HUES6 (cell line): ENCODE data around the gene PLAU.
"Not testable (repeated sequence)": the region's sequence is repeated elsewhere in the genome, so short reads cannot be mapped to it uniquely, and the experiment has no call there.

Experiments
- H3K27ac ChIP-seq: 2 replicates; pipeline ENCODE4 v1.7.0; 2013; ENCODE audit warnings: low read depth, mild to moderate bottlenecking, low read length, inconsistent platforms
- H3K27me3 ChIP-seq: 2 replicates; pipeline ENCODE4 v1.6.1; 2013; ENCODE audit warnings: low read length; ENCODE audit not compliant: control insufficient read depth, insufficient read depth
- H3K36me3 ChIP-seq: 2 replicates; pipeline ENCODE4 v1.6.1; 2013; ENCODE audit warnings: low read length; ENCODE audit not compliant: control insufficient read depth, insufficient read depth
- H3K4me1 ChIP-seq: 2 replicates; pipeline ENCODE4 v1.6.1; 2013; ENCODE audit warnings: low read length; ENCODE audit not compliant: control insufficient read depth, insufficient read depth
- H3K4me3 ChIP-seq: 2 replicates; pipeline ENCODE4 v1.5.1; 2013; ENCODE audit warnings: low read depth, low read length
- H3K9ac ChIP-seq: one replicate; pipeline ENCODE4 v1.6.1; 2013; ENCODE audit warnings: mild to moderate bottlenecking, low read length
- H3K9me3 ChIP-seq: 2 replicates; pipeline ENCODE4 v1.6.1; 2013; ENCODE audit warnings: low read depth, low read length; ENCODE audit not compliant: control insufficient read depth, insufficient read depth

PLAU gene

DNA sequence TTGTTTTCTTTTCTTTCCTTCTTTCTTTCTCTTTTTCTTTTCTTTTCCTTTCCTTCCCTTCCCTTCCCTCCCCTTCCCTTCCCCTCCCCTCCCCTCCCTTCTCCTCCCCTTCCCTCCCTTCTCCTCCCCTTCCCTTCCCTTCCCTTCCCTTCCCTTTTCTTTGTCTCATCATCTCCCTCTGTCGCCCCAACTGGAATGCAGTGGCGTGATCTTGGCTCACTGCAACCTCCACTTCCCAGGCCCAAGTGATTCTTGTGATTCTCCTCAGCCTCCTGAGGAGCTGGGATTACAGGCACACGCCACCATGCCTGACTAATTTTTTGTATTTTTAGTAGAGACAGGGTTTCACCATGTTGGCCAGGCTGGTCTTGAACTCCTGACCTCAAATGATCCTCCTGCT is 21.5 kb upstream of the PLAU start:
- H3K27me3 ChIP-seq, H3K27ac ChIP-seq, H3K36me3 ChIP-seq, H3K9me3 ChIP-seq, H3K9ac ChIP-seq, H3K4me3 ChIP-seq: not testable (repeated sequence)
- peaks cover 33% of the 10 kb centered on the region for H3K4me1 ChIP-seq

DNA sequence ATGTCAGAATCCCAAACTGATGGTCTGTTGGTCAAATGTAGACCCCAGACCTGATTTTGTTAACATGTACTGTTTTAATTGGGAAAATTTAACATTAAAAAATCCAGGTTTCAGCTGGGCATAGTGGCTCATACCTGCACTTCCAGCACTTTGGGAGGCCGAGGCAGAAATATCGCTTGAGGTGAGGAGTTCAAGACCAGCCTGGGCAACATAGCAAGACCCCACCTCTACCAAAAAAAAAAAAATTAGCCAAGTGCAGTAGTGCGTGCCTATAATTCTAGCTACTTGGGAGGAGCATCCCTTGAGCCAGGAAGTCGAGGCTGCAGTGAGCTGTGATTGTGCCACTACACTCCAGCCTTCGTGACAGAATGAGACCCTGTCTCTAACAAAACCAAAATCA is 20.7 kb upstream of the PLAU start:
- Histone ChIP-seq H3K27ac (no peak overlapping the region), H3K4me1 (peaks cover 33% of the 10 kb centered on the region), H3K27me3 (no peaks in the 10 kb centered on the region), H3K4me3 (no peak overlapping the region), H3K36me3 (no peaks in the 10 kb centered on the region), H3K9ac (no peak overlapping the region), H3K9me3 (no peaks in the 10 kb centered on the region)

DNA sequence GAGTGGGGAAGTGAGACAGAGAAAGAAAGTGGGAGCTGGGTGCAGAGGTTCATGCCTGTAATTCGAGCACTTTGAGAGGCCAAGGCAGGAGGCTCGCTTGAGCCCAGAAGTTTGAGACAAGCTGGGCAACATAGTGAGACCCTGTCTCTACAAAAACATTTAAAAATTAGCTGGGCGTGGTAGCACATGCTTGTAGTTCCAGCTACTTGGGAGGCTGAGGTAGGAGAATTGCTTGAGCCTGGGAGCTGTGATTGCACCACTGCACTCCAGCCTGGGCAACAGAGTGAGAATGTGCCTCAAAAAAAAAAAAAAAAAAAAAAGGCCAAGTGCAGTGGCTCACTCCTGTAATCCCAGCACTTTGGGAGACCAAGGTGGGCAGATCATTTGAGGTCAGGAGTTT is 20.1 kb upstream of the PLAU start:
- not testable (repeated sequence) for H3K36me3 ChIP-seq, H3K27ac ChIP-seq, H3K9ac ChIP-seq, H3K9me3 ChIP-seq, H3K4me3 ChIP-seq, H3K27me3 ChIP-seq
- H3K4me1 ChIP-seq: peaks cover 33% of the 10 kb centered on the region

DNA sequence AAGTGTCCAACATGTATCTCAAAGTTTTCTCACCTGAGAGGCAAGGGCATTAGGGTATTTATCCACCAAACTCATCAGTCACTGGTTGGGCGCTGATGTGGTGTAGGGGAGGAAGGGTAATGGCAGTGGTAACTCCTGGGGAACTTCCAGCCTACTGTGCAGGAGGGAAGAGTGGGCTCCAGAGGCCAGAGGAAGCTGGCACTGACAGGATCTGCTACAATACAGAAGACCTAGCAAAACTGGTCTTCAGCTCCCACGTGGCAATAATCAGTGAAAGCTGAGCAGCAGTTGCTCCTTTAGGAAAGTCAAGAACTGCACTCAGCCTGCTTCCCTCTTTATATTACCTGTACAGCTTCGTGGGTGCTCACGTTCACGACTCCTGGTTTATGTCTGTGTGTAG is 19.4 kb upstream of the PLAU start:
- Histone ChIP-seq H3K4me1 (peaks cover 28% of the 10 kb centered on the region), H3K27ac (no peak overlapping the region), H3K9me3 (no peaks in the 10 kb centered on the region), H3K4me3 (no peak overlapping the region), H3K9ac (no peak overlapping the region), H3K36me3 (no peaks in the 10 kb centered on the region), H3K27me3 (no peaks in the 10 kb centered on the region)

DNA sequence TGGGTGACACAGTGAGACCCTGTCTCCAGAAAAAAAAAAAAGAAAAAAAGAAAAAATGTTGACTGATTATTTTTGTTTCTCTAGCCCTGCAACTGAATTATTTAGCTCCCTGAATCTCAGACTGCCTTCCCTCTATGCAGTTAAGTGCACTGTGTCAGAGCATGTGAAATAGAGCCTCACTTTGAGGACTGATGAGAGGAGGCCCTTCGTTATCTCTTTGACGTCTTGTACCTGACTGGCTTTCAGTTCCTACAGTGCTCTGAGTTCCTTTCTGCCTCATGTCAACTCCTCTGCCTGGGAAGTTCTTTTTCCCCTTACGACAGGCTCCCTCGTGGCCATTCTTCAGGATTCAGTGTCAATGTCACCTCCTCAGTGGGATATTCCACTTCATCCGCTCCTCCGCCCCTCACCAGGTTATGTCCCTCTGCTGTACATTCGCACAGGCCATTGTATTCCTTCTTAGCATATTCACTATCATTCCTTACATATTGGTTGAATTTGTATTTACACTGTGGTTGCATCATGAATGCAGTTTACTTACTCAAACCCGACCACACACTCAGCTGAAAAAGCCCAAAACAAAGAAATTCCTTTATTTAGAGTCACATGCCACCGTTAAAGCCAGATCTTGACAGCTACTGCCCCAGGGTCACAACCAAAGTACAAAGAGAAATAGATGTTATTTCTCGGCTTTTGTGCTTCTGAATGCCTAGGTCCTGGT is 18.5 kb upstream of the PLAU start:
- Histone ChIP-seq H3K4me3 (no peak overlapping the region), H3K36me3 (no peaks in the 10 kb centered on the region), H3K27ac (no peak overlapping the region), H3K4me1 (peaks cover 19% of the 10 kb centered on the region), H3K27me3 (no peaks in the 10 kb centered on the region), H3K9me3 (no peaks in the 10 kb centered on the region), H3K9ac (no peak overlapping the region)

DNA sequence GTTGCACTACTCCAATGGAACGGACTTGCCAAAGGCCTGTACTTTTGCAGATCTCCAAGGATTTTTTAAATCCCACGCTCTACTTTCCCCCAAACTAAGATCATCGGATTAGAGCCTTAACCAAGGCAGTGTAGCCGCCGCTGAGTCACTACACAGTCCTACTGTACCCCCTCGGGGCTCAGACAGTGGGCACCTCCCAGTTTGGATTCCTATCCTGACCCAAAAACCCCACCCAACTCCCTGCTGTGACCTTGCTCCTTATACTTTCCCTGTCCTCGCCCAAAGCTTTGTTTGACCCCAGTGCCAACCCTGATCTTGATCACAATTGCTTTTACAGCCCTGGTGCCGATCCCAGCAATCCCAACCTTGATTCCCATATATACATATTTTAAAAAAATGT is 17.5 kb upstream of the PLAU start:
- Histone ChIP-seq H3K27ac (no peak overlapping the region), H3K9me3 (no peaks in the 10 kb centered on the region), H3K27me3 (no peaks in the 10 kb centered on the region), H3K4me1 (peaks cover 13% of the 10 kb centered on the region), H3K4me3 (no peak overlapping the region), H3K9ac (no peak overlapping the region), H3K36me3 (no peaks in the 10 kb centered on the region)

DNA sequence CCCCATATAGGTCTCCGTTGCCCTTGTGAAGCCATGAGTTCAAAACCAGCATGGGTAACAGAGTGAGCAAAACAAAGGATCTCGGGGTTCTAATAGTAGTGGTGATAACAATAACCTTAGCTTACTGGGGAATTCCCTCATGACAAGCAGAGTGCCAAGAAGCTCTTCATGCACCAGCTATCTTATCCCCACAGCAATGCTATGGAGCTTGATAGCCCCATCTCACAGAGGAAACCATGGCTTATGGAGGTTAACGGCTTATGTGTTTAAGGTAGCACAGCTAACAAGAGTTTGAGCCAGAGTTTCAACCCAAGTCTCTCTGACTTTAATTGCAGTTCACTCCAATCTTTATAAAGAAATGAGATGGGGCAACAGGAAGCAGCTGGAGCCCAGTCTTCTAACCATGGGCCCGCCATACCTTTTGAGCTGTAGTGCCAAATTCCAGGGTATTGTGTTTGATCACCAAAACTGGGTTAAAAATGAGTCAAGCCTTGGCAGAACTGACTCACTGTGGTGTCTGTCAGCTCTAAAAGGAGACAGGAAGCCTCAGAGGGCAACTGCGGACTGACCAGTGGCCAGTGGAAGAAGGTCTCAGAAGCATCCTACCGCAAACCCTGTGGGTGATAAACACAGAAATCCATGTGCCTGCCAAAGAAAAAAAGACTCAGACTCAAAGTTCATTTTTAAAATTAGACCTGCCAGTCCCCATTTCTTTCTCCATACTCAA is 16.5 kb upstream of the PLAU start:
- Histone ChIP-seq H3K27me3 (no peaks in the 10 kb centered on the region), H3K27ac (no peak overlapping the region), H3K9ac (no peak overlapping the region), H3K36me3 (no peaks in the 10 kb centered on the region), H3K4me1 (peaks cover 11% of the 10 kb centered on the region; the same call in 1 of the 2 replicates), H3K9me3 (no peaks in the 10 kb centered on the region), H3K4me3 (no peak overlapping the region)

DNA sequence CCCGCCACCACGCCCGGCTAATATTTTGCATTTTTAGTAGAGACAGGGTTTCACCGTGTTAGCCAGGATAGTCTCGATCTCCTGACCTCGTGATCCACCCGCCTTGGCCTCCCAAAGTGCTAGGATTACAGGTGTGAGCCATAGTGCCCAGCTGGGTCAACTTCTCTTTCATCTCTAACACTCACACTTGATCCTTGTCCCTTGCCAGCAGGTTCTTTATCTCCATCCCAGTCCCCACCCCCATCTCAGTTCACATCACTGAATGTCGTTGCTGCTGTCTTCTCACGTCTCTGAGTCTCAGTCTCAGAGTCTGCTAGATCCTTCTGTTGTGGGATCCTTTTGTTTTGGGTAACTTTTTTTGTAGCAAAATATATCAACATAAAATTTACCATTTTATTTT is 15.6 kb upstream of the PLAU start:
- H3K27ac ChIP-seq, H3K9me3 ChIP-seq, H3K9ac ChIP-seq, H3K36me3 ChIP-seq, H3K27me3 ChIP-seq, H3K4me3 ChIP-seq: not testable (repeated sequence)
- peaks cover 12% of the 10 kb centered on the region; the same call in 1 of the 2 replicates for H3K4me1 ChIP-seq

DNA sequence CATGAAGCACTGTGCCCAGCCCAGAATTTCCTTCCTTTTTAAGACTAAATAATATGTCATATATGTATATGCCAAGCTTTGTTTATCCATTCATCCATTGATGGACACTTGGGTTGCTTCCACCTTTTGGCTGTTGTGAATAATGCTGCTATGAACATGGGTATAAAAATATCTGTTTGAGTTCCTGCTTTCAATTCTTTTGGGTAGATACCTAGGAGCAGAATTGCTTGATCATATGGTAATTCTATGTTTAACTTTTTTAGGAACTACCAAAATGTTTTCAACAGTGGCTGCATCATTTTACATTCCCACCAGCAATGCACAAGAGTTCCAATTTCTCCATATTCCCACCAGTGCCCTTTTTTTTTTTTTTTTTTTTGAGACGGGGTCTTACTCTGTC is 13.2 kb upstream of the PLAU start:
- Histone ChIP-seq H3K9me3 (no peaks in the 10 kb centered on the region), H3K27ac (no peak overlapping the region), H3K36me3 (no peaks in the 10 kb centered on the region), H3K9ac (no peak overlapping the region), H3K4me3 (no peak overlapping the region), H3K4me1 (peaks cover 7% of the 10 kb centered on the region; the same call in 1 of the 2 replicates), H3K27me3 (no peaks in the 10 kb centered on the region)

DNA sequence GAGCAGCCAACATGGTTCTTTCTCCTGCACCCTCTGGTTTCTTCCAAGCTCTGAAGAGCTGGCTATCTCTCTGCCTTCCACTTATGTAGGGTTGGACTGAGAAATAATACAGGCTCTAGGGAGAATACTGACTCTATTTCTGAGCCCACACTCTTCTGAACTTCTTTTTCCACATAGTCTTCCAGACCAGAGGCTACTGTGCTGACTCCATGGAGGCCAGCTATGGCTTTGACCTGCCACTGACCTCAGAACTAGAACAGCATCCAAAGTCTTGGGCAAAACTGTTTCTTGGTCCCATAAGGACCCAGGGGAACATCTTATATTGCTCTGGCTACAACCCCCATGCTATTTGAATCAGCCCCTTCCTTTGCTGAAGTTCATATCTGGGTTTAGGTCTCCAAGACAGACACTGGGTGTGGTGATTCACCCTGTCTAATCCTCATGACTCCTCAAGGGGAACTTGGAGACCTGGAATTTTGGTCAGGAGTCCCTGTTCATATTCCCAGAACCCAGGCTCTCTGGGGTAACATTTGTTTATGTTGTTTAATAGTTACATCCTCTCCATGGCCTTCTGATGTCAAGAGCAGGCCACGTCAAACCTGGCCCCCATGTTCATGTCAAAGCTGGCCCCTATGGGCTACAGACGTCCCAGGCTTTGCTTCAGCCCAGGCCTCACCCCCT is 12.1 kb upstream of the PLAU start:
- H3K36me3 ChIP-seq: no peaks in the 10 kb centered on the region
- no peak overlapping the region for H3K9ac ChIP-seq
- no peaks in the 10 kb centered on the region for H3K27me3 ChIP-seq
- no peak overlapping the region for H3K27ac ChIP-seq
- H3K4me3 ChIP-seq: no peak overlapping the region
- H3K9me3 ChIP-seq: no peaks in the 10 kb centered on the region
- H3K4me1 ChIP-seq: peaks cover 7% of the 10 kb centered on the region; the same call in 1 of the 2 replicates

DNA sequence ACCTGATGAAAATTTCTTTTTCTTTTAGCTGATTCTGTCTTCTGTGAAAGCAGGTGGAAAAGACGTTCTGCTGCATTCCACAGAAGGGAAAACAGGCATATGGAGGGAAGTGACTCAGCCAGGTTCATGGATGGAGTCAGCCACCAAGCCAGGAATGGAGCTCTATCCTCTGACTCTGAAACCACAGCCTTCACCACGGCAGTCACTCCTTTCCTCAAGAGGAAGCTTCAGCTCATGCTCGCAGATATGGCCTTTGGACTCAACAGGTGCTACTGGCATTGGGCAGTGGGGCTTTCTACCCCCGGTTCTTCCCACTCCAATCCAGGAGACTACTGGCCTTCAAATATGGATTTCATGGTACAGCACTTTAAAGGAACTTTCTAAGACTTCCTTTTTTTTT is 11.5 kb upstream of the PLAU start:
- H3K4me1 ChIP-seq: peaks cover 7% of the 10 kb centered on the region; the same call in 1 of the 2 replicates
- no peak overlapping the region for H3K9ac ChIP-seq
- H3K9me3 ChIP-seq: no peaks in the 10 kb centered on the region
- H3K27ac ChIP-seq: no peak overlapping the region
- H3K4me3 ChIP-seq: no peak overlapping the region
- no peaks in the 10 kb centered on the region for H3K27me3 ChIP-seq
- no peaks in the 10 kb centered on the region for H3K36me3 ChIP-seq
